ENCODE results near the gene NUP54. TPM values are rescaled to one million over a fixed set of nuclear protein-coding genes. Genes with fewer than 3 reads are reported as not detected.

The NUP54 gene
- polyA plus RNA-seq, 12 donors, result 29.9 to 65.2 (median 44.9) TPM; not detected in 1

GRCh38 chr4:76074468-76074867 is 73.7 kb downstream of the NUP54 start, which contains the start of gene ART3:
TSS of gene ART3 (plus strand) at chr4:76074709. CDS start at chr4:76075890, 1,181 bp downstream.
- no peak for DNase-seq

GRCh38 chr4:76072760-76073159 is 75.4 kb downstream of the NUP54 start:
- no peak for DNase-seq

GRCh38 chr4:76067652-76068286 is 80.4 kb downstream of the NUP54 start:
- DNase-seq, result peak; percentile 76

GRCh38 chr4:76066546-76066945 is 81.7 kb downstream of the NUP54 start:
- DNase-seq, result no peak

Other genes starting within 250 kb of the NUP54 start
- under 1 TPM in 5 of 12 donors, not detected in 7; 0.07 to 0.69 (median 0.26) TPM for gene PPEF2, start 245.9 kb downstream of the NUP54 start, polyA plus RNA-seq (ENCODE audit: insufficient read length in 12 of 12)
- gene NAAA, start 207.4 kb downstream of the NUP54 start, polyA plus RNA-seq (ENCODE audit: insufficient read length in 12 of 12), result 10 to 100 TPM in 11 of 12 donors, not detected in 1; 11.1 to 66.3 (median 15.6) TPM
- 10 to 100 TPM in 11 of 12 donors, not detected in 1; 25.8 to 49.3 (median 32.2) TPM for gene SDAD1, start 157.5 kb downstream of the NUP54 start, polyA plus RNA-seq (ENCODE audit: insufficient read length in 12 of 12)
- gene CXCL9, start 140.9 kb downstream of the NUP54 start, polyA plus RNA-seq (ENCODE audit: insufficient read length in 12 of 12), result 1 to 10 TPM in 1 of 12 donors, under 1 TPM in 8, not detected in 3; 0.11 to 1.2 (median 0.26) TPM
- gene CXCL10, start 124.9 kb downstream of the NUP54 start, polyA plus RNA-seq (ENCODE audit: insufficient read length in 12 of 12), result 1 to 10 TPM in 2 of 12 donors, under 1 TPM in 7, not detected in 3; 0.26 to 1.9 (median 0.70) TPM
- gene CXCL11, start 112.3 kb downstream of the NUP54 start, polyA plus RNA-seq (ENCODE audit: insufficient read length in 12 of 12), result under 1 TPM in 5 of 12 donors, not detected in 7; 0.08 to 0.30 (median 0.21) TPM
- 10 to 100 TPM in 11 of 12 donors, not detected in 1; 15.2 to 72.3 (median 29.6) TPM for gene ART3, start 73.7 kb downstream of the NUP54 start, polyA plus RNA-seq (ENCODE audit: insufficient read length in 12 of 12)
- 100 to 1,000 TPM in 11 of 12 donors, not detected in 1; 129 to 215 (median 159) TPM for gene SCARB2, start 65.4 kb upstream of the NUP54 start, polyA plus RNA-seq (ENCODE audit: insufficient read length in 12 of 12)
- gene FAM47E, start 103.3 kb upstream of the NUP54 start, polyA plus RNA-seq (ENCODE audit: insufficient read length in 12 of 12), result 1 to 10 TPM in 9 of 12 donors, under 1 TPM in 1, not detected in 2; 0.67 to 5.2 (median 1.6) TPM
- gene STBD1, start 158.3 kb upstream of the NUP54 start, polyA plus RNA-seq (ENCODE audit: insufficient read length in 12 of 12), result 10 to 100 TPM in 10 of 12 donors, 1 to 10 TPM in 1, not detected in 1; 8.8 to 60.2 (median 31.3) TPM